CD8-positive, alpha-beta memory T cell (primary cell): Measurements from ENCODE around the gene ARID1B. TPM values are rescaled to one million over a fixed set of nuclear protein-coding genes. Genes with fewer than 3 reads are reported as not detected.

Experiments
- CTCF ChIA-PET: fragments of 350-600 bp; sonication (Branson Sonifier 250); formaldehyde crosslinking; loops from one replicate; lab custom pipeline; 2021; ENCODE audit warnings: antibody characterized with exemption; lab: Charles Lee
- POLR2A ChIA-PET: fragments of 350-600 bp; sonication (Branson Sonifier 250); formaldehyde crosslinking; loops from one replicate; lab custom pipeline; 2021; ENCODE audit warnings: antibody characterized with exemption; lab: Charles Lee
- DNase-seq, 5 donors: peaks; one replicate each; pipeline versions ENCODE4 v3.0.0 to v3.0.0-alpha.2; 2020 to 2022; ENCODE audit warnings: mixed read lengths in 1 of 5
- H3K27ac ChIP-seq: one replicate; pipeline ENCODE4 v1.7.0; 2013; ENCODE audit warnings: low read depth, mild to moderate bottlenecking, low read length, moderate library complexity
- H3K27me3 ChIP-seq: 2 replicates; pipeline ENCODE4 v1.7.0; 2013; ENCODE audit warnings: low read length, mild to moderate bottlenecking; ENCODE audit not compliant: insufficient read depth, poor library complexity, severe bottlenecking
- H3K36me3 ChIP-seq: 2 replicates; pipeline ENCODE4 v1.7.0; 2013; ENCODE audit warnings: mild to moderate bottlenecking, low read length, moderate library complexity; ENCODE audit not compliant: insufficient read depth
- H3K4me1 ChIP-seq: 2 replicates; pipeline ENCODE4 v1.7.0; 2013; ENCODE audit warnings: mild to moderate bottlenecking, low read length, moderate library complexity; ENCODE audit not compliant: insufficient read depth
- H3K4me3 ChIP-seq: 2 replicates; pipeline ENCODE4 v1.7.0; 2013; ENCODE audit warnings: mild to moderate bottlenecking, low read length
- H3K9me3 ChIP-seq: 2 replicates; pipeline ENCODE4 v1.7.0; 2013; ENCODE audit warnings: mild to moderate bottlenecking, low read length
- H3K27ac Mint-ChIP-seq, 8 donors: one replicate each; pipeline ENCODE4 v1.8.0; 2020 to 2021; ENCODE audit warnings: mixed read lengths in 8 of 8, mild to moderate bottlenecking in 6 of 8, inconsistent platforms in 3 of 8, moderate library complexity in 3 of 8
- H3K27me3 Mint-ChIP-seq, 2 donors: one replicate each; pipeline ENCODE4 v1.8.0; 2020 to 2021; ENCODE audit warnings: mixed read lengths in 2 of 2, mild to moderate bottlenecking in 1 of 2, moderate library complexity in 1 of 2
- H3K36me3 Mint-ChIP-seq, 3 donors: one replicate each; pipeline ENCODE4 v1.8.0; 2020 to 2021; ENCODE audit warnings: mixed read lengths in 3 of 3, inconsistent platforms in 1 of 3, mild to moderate bottlenecking in 1 of 3
- H3K4me1 Mint-ChIP-seq, 3 donors: one replicate each; pipeline ENCODE4 v1.8.0; 2020 to 2021; ENCODE audit warnings: mixed read lengths in 3 of 3, inconsistent platforms in 1 of 3, mild to moderate bottlenecking in 1 of 3
- H3K4me3 Mint-ChIP-seq, 7 donors: one replicate each; pipeline ENCODE4 v1.8.0; 2020 to 2021; ENCODE audit warnings: mixed read lengths in 7 of 7, mild to moderate bottlenecking in 6 of 7, moderate library complexity in 4 of 7, inconsistent platforms in 2 of 7
- H3K9me3 Mint-ChIP-seq, 5 donors: one replicate each; pipeline ENCODE4 v1.8.0; 2020 to 2022; ENCODE audit warnings: mixed read lengths in 5 of 5, mild to moderate bottlenecking in 3 of 5, moderate library complexity in 2 of 5, inconsistent platforms in 1 of 5
- polyA plus RNA-seq: library from polyadenylated mRNA; unstranded; fragments of 300-500 nt; fragmentation: Illumina TruSeq; gene quantifications from one replicate; pipeline ENCODE4 v1.2.3, GENCODE V29; 2021
- total RNA-seq, 2 experiments: library from RNA; stranded (reverse); gene quantifications; one replicate each; pipeline ENCODE4 v1.2.3, GENCODE V29; 2021

The ARID1B gene
- total and polyA plus RNA-seq, 3 experiments from 2014 or later: 19.1 to 57.9 (median 53.0) TPM

DNA sequence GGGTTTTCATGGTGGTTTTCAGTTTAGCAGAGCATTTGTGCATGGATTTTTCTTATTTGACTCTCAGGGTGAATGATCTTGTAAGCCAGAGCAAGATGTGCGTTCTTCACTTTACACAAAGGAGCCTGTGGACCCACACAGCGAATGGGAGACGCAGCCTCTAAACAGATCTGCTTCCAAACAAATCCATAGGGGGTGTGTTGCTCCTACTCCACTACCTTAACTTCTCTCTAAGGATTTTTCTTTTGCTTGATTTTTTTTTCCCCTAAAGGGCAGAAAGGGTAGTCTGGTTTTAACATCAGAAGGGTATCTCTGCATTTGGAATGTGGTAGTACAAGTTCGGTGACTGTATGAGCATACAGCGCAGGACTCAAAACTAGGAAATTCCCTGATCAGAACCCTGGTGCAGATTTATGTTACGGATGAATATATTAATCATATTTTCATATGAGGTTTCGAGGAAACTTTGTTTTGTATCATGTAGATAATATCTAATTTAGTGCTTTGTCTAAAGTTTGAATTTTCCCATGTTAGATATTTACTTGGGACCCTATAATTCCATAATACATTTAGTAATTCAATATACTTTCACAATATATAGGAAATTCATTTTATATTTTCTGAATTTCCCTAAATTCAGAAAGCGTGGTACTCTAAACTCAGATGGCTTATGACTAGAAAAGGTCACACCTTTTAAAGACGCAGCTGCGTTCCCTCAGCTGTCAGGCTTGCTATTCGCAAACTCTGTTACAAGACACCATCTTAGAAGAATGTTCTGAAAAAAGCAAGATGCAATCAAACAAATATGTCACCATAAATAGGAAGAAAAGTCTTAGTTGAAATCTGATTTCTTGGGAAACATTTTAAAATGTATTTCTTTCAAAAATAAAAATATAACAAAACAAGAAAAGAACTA, 349.3 kb downstream of the ARID1B start:
- DNase-seq: no peak
- H3K36me3 ChIP-seq: no peaks in the 10 kb centered on the region
- no peaks in the 10 kb centered on the region for H3K27me3 Mint-ChIP-seq
- POLR2A ChIA-PET: no interaction called here
- H3K4me3 ChIP-seq: no peak overlapping the region
- peak overlapping the region in 1 of 8 donors; percentile 25 for H3K27ac Mint-ChIP-seq
- no peak overlapping the region for H3K27ac ChIP-seq
- H3K9me3 Mint-ChIP-seq: no peaks in the 10 kb centered on the region
- no peaks in the 10 kb centered on the region for H3K9me3 ChIP-seq
- H3K27me3 ChIP-seq: no peaks in the 10 kb centered on the region
- no peaks in the 10 kb centered on the region for H3K4me1 ChIP-seq
- peaks cover 3 to 37% (median 10%) of the 10 kb centered on the region in 3 donors for H3K36me3 Mint-ChIP-seq
- peaks cover 13 to 22% (median 20%) of the 10 kb centered on the region in 3 donors for H3K4me1 Mint-ChIP-seq
- H3K4me3 Mint-ChIP-seq: no peak overlapping the region
- CTCF ChIA-PET: no interaction called here

- H3K4me3 ChIP-seq: no peak overlapping the region
- H3K27ac ChIP-seq: no peak overlapping the region
- no peaks in the 10 kb centered on the region for H3K4me1 ChIP-seq
- H3K9me3 ChIP-seq: no peaks in the 10 kb centered on the region
- H3K27me3 ChIP-seq: no peaks in the 10 kb centered on the region
- ChIA-PET CTCF (interaction anchor here (1.1 kb wide), 1 partner anchor 448 kb away, joined by 3 read pairs; no protein-coding TSS in a partner anchor), POLR2A (no interaction called here)
- H3K4me1 Mint-ChIP-seq: peaks cover 13 to 22% (median 21%) of the 10 kb centered on the region in 3 donors
- H3K27ac Mint-ChIP-seq: peak overlapping the region in 2 of 8 donors; percentile 9 to 81
- no peaks in the 10 kb centered on the region for H3K9me3 Mint-ChIP-seq
- no peak overlapping the region for H3K4me3 Mint-ChIP-seq
- H3K36me3 Mint-ChIP-seq: peaks cover 3 to 46% (median 13%) of the 10 kb centered on the region in 3 donors
- H3K36me3 ChIP-seq: peaks cover 7% of the 10 kb centered on the region
- no peak for DNase-seq
- no peaks in the 10 kb centered on the region for H3K27me3 Mint-ChIP-seq
Observed at GRCh38 chr6:157128235-157128775, 351.1 kb downstream of the ARID1B start.

- H3K4me1 Mint-ChIP-seq: peaks cover 13 to 18% (median 15%) of the 10 kb centered on the region in 3 donors
- peaks cover 3 to 59% (median 16%) of the 10 kb centered on the region in 3 donors for H3K36me3 Mint-ChIP-seq
- Histone ChIP-seq H3K4me1 (no peaks in the 10 kb centered on the region), H3K27ac (no peak overlapping the region), H3K27me3 (no peaks in the 10 kb centered on the region), H3K36me3 (peaks cover 14% of the 10 kb centered on the region), H3K4me3 (no peak overlapping the region), H3K9me3 (no peaks in the 10 kb centered on the region)
- H3K9me3 Mint-ChIP-seq: no peaks in the 10 kb centered on the region
- no peak overlapping the region for H3K4me3 Mint-ChIP-seq
- CTCF ChIA-PET: interaction anchor here (1.2 kb wide), 1 partner anchor 97 kb away, joined by 3 read pairs; no protein-coding TSS in a partner anchor
- peaks cover 0 to 3% of the 10 kb centered on the region in 2 donors for H3K27me3 Mint-ChIP-seq
- no peak for DNase-seq
- H3K27ac Mint-ChIP-seq: peak overlapping the region in 5 of 8 donors; percentile 4 to 63 (median 33)
- POLR2A ChIA-PET: no interaction called here
Observed at GRCh38 chr6:157131250-157131649, 354.1 kb downstream of the ARID1B start.

- Histone ChIP-seq H3K9me3 (no peaks in the 10 kb centered on the region), H3K4me1 (no peaks in the 10 kb centered on the region), H3K4me3 (no peak overlapping the region), H3K36me3 (peaks cover 14% of the 10 kb centered on the region), H3K27ac (no peak overlapping the region), H3K27me3 (no peaks in the 10 kb centered on the region)
- ChIA-PET CTCF (no interaction called here), POLR2A (no interaction called here)
- Mint-ChIP-seq H3K36me3 (peaks cover 3 to 63% (median 17%) of the 10 kb centered on the region in 3 donors), H3K27me3 (peaks cover 0 to 3% of the 10 kb centered on the region in 2 donors), H3K4me1 (peaks cover 5 to 13% (median 10%) of the 10 kb centered on the region in 3 donors), H3K4me3 (no peak overlapping the region), H3K9me3 (no peaks in the 10 kb centered on the region), H3K27ac (no peak overlapping the region)
- DNase-seq: no peak
Observed at GRCh38 chr6:157133856-157134255, 356.7 kb downstream of the ARID1B start.

DNA sequence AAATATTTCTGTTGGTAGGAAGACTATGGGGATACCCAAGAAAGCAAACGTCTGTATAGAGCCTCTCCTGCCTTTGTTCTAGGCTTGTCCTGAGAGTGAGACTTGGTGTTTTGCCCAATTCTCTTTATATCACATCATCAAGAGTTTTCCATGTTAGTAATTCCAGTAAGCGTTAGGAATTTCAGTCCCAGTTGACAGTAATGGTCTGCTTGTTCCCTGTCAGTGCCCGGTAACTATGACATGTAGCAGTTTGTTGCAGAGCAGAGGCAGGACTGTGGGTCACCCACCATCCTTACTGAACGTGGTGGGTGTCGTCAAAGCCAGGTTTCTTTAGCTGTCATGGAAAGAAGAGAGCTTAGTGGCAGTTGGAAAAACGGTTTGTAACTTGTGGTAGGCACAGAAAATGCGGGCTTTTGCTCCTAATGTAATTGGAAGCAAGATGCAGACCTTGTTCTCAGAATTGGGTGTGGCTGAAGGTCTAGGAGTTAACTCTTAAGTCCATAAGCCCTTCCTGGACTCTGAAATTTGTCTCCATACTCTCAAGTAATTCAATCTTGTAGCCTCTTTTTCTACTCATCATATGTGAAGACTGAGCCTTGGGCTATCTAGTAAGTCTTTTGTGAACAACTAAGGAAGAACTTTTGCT, 357.3 kb downstream of the ARID1B start:
- Mint-ChIP-seq H3K4me1 (peaks cover 5 to 10% (median 5%) of the 10 kb centered on the region in 3 donors), H3K4me3 (no peak overlapping the region), H3K27me3 (peaks cover 0 to 3% of the 10 kb centered on the region in 2 donors), H3K27ac (peak overlapping the region in 2 of 8 donors; percentile 8 to 46), H3K36me3 (peaks cover 3 to 64% (median 17%) of the 10 kb centered on the region in 3 donors), H3K9me3 (no peaks in the 10 kb centered on the region)
- Histone ChIP-seq H3K4me3 (no peak overlapping the region), H3K36me3 (peaks cover 14% of the 10 kb centered on the region), H3K27me3 (no peaks in the 10 kb centered on the region), H3K9me3 (no peaks in the 10 kb centered on the region), H3K4me1 (no peaks in the 10 kb centered on the region), H3K27ac (no peak overlapping the region)
- POLR2A ChIA-PET: no interaction called here
- CTCF ChIA-PET: no interaction called here
- DNase-seq: no peak

DNA sequence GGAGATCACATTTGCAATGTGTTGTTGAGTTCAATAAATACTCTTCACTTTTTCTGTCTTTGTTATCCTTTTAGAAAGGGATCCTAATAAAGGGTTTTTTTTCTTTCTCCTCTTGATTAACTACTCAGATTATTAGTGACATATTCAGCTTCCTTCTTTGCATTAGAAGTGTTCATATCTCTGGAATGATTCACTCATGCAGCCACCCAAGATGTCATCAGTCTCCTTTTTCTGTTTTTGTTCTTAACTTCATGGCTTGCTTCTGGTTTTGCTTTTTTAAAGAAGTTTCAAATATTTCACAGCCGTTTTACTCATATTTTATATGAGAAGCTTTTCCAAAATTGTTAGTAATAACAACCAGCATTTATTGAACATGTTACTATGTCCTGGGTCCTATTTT, 358.5 kb downstream of the ARID1B start:
- no peaks in the 10 kb centered on the region for H3K27me3 ChIP-seq
- CTCF ChIA-PET: no interaction called here
- no peak for DNase-seq
- H3K9me3 ChIP-seq: no peaks in the 10 kb centered on the region
- peaks cover 0 to 3% of the 10 kb centered on the region in 2 donors for H3K27me3 Mint-ChIP-seq
- POLR2A ChIA-PET: no interaction called here
- H3K4me1 ChIP-seq: no peaks in the 10 kb centered on the region
- H3K4me3 Mint-ChIP-seq: no peak overlapping the region
- no peaks in the 10 kb centered on the region for H3K9me3 Mint-ChIP-seq
- peak overlapping the region in 3 of 8 donors; percentile 8 to 37 (median 14) for H3K27ac Mint-ChIP-seq
- H3K4me3 ChIP-seq: no peak overlapping the region
- peaks cover 4 to 7% (median 5%) of the 10 kb centered on the region in 3 donors for H3K4me1 Mint-ChIP-seq
- H3K36me3 ChIP-seq: peaks cover 14% of the 10 kb centered on the region
- H3K27ac ChIP-seq: no peak overlapping the region
- H3K36me3 Mint-ChIP-seq: peaks cover 5 to 65% (median 19%) of the 10 kb centered on the region in 3 donors

DNA sequence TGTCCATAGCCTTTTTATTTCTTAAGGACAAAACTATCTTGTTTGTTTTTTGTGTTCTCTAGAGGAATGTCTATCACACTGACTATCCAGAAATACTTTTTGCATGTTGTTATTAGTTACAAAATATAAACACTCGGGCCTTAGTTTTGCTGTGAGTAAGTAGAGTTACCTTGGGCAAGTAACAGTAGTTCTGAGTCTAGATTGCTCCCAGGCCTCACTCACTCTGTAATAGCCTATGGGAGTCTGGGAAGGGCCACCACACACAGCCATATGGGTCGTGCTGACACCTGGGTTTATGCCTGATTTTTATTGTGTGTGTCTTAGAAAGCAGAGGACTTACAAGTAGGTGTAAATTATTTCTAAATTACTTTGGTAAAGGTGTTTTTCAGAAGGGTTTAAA, 360.3 kb downstream of the ARID1B start:
- no peak overlapping the region for H3K4me3 ChIP-seq
- peaks cover 14% of the 10 kb centered on the region for H3K36me3 ChIP-seq
- H3K4me3 Mint-ChIP-seq: no peak overlapping the region
- H3K9me3 ChIP-seq: no peaks in the 10 kb centered on the region
- no peak for DNase-seq
- H3K4me1 ChIP-seq: no peaks in the 10 kb centered on the region
- no peaks in the 10 kb centered on the region for H3K27me3 ChIP-seq
- no peak overlapping the region for H3K27ac Mint-ChIP-seq
- POLR2A ChIA-PET: no interaction called here
- H3K4me1 Mint-ChIP-seq: peaks cover 0 to 13% (median 5%) of the 10 kb centered on the region in 3 donors
- CTCF ChIA-PET: no interaction called here
- no peaks in the 10 kb centered on the region for H3K9me3 Mint-ChIP-seq
- H3K36me3 Mint-ChIP-seq: peaks cover 5 to 63% (median 13%) of the 10 kb centered on the region in 3 donors
- no peak overlapping the region for H3K27ac ChIP-seq
- peaks cover 0 to 3% of the 10 kb centered on the region in 2 donors for H3K27me3 Mint-ChIP-seq
